HAP-1 (cell line): ENCODE results near the gene ESPNL.

Source experiments
- DNase-seq, 2 experiments: peaks; one replicate each; pipeline ENCODE4 v3.0.0-alpha.2; 2016 to 2020; ENCODE audit warnings: low spot score in 2 of 2
- H3K27me3 ChIP-seq: fragments of 250-450 bp; sonication (Bioruptor Pico); 2 replicates; pipeline ENCODE4 v1.5.1; 2020; ENCODE audit warnings: low read depth, mild to moderate bottlenecking, moderate library complexity
- H3K36me3 ChIP-seq: fragments of 250-450 bp; sonication (Bioruptor Pico); replicated peaks from 2 replicates; pipeline ENCODE4 v1.5.1; 2020; ENCODE audit warnings: mild to moderate bottlenecking
- H3K4me1 ChIP-seq: fragments of 250-450 bp; sonication (Bioruptor Pico); 2 replicates; pipeline ENCODE4 v1.5.1; 2020; ENCODE audit warnings: mild to moderate bottlenecking
- H3K4me3 ChIP-seq: fragments of 250-450 bp; sonication (Bioruptor Pico); 2 replicates; pipeline ENCODE4 v1.5.1; 2020; ENCODE audit warnings: mild to moderate bottlenecking, moderate library complexity
- H3K9me3 ChIP-seq: fragments of 250-450 bp; sonication (Bioruptor Pico); 2 replicates; pipeline ENCODE4 v1.5.1; 2020; ENCODE audit warnings: mild to moderate bottlenecking, moderate library complexity
- in situ Hi-C: fragments of 300-500 bp; cut with MboI; formaldehyde crosslinking; loops from 3 replicates; pipeline ENCODE4 v1.14.3; 2020; ENCODE audit warnings: low sequenced_read_pairs, inconsistent platforms, mixed read lengths

ESPNL gene

GRCh38 chr2:238159071-238159539, 59.0 kb downstream of the ESPNL start:
- Histone ChIP-seq H3K27me3 (no peaks in the 10 kb centered on the region), H3K9me3 (no peaks in the 10 kb centered on the region), H3K4me3 (peak overlapping the region; percentile 48), H3K4me1 (peaks cover 5% of the 10 kb centered on the region; the same call in 1 of the 2 replicates), H3K36me3 (no peaks in the 10 kb centered on the region)
- DNase-seq = peak in 1 of 2 experiments; percentile 45
- in situ Hi-C loops = no loop called here

- in situ Hi-C loops = no loop called here
- Histone ChIP-seq H3K27me3 (no peaks in the 10 kb centered on the region), H3K9me3 (no peaks in the 10 kb centered on the region), H3K36me3 (no peaks in the 10 kb centered on the region), H3K4me3 (peak overlapping the region; percentile 48), H3K4me1 (peaks cover 5% of the 10 kb centered on the region; the same call in 1 of the 2 replicates)
- DNase-seq = peak in 1 of 2 experiments; percentile 56
These were observed 59.6 kb downstream of the ESPNL start for GRCh38 chr2:238159661-238160205.

GRCh38 chr2:238160206-238161129, 60.3 kb downstream of the ESPNL start:
- Histone ChIP-seq H3K4me3 (peak overlapping the region; percentile 48), H3K4me1 (peaks cover 5% of the 10 kb centered on the region; the same call in 1 of the 2 replicates), H3K27me3 (no peaks in the 10 kb centered on the region)

DNA sequence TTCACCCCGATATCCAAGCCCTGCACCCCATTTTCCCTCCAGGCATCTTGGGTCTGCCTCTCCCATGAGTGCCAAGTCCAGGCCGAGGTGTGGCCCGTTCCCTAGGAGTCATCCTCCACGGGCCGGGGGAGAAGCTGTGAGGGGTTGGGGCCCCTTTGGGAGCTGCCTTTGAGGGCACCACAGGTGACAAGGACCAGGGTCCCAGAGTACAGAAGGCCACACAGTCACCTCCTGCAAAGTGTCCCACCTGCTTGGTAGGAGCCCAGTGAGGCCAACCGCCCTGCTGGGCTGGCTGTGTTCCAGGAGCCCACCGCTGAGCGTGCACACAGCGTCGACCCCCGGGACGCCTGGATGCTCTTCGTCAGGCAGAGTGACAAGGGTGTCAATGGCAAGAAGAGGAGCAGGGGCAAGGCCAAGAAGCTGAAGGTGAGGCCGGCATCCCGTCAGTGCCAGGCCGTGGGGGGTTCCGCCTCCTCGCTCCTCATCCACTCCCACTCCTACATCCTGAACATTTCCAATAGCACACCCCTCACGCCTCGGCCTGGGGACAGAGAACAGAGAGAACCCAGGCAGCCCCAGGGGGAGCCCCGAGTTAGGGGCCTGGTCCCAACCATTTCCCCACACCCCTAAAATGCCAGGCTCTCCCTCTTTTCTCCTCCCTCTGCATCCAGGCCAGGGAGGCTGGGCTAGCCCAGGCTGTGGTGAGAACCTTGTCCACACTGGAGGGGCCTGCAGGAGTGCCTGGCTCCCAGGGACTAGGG, 61.3 kb downstream of the ESPNL start:
- Histone ChIP-seq H3K4me3 (no peak overlapping the region), H3K4me1 (peaks cover 5% of the 10 kb centered on the region; the same call in 1 of the 2 replicates), H3K9me3 (no peaks in the 10 kb centered on the region), H3K27me3 (no peaks in the 10 kb centered on the region), H3K36me3 (peaks cover 2% of the 10 kb centered on the region; the same call in 1 of the 2 replicates)
- no peak for DNase-seq
- in situ Hi-C loops = no loop called here

More at GRCh38 chr2:238160206-238161129, 60.3 kb downstream of the ESPNL start:
- in situ Hi-C loops = no loop called here
- Histone ChIP-seq H3K36me3 (no peaks in the 10 kb centered on the region), H3K9me3 (no peaks in the 10 kb centered on the region)
- DNase-seq = peak in 1 of 2 experiments; percentile 47

- DNase-seq = no peak
- no peaks in the 10 kb centered on the region for H3K27me3 ChIP-seq
- no peak overlapping the region for H3K4me3 ChIP-seq
- in situ Hi-C loops = no loop called here
- H3K9me3 ChIP-seq = no peaks in the 10 kb centered on the region
- H3K36me3 ChIP-seq = peaks cover 4% of the 10 kb centered on the region; the same call in 1 of the 2 replicates
- peaks cover 5% of the 10 kb centered on the region; the same call in 1 of the 2 replicates for H3K4me1 ChIP-seq
These were observed 62.2 kb downstream of the ESPNL start for GRCh38 chr2:238162251-238162845.

DNA sequence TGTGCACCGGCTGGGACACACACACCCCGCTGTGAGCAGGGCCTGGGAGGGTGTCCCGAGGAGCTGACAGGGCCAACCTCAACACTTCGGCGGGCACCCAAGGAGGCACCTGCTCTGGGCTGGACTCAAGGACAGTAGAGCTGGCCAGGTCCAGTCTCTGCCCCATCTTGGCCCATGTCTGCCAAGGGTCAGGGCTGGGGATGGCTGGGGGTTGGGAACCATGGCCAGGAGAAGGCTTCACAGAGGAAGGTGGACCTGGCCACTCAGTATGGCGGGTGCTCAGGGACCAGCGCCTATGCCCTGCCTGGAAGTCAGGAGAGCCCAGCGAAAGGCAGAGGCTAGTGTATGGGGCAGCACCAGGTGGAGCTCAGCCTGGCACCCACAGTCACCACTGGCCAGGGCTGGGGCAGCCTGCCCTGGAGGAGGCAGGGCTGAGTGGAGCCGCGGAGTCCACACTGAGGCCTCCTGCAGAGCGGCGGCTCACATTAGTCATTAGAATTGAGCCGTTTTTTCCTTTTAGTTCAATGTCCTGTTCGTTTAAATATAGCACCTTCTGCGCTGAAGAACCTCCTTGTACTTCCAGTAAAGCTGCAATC, 62.8 kb downstream of the ESPNL start:
- no peaks in the 10 kb centered on the region for H3K9me3 ChIP-seq
- H3K36me3 ChIP-seq = peaks cover 10% of the 10 kb centered on the region; the same call in 1 of the 2 replicates
- in situ Hi-C loops = no loop called here
- no peaks in the 10 kb centered on the region for H3K27me3 ChIP-seq
- H3K4me1 ChIP-seq = peaks cover 5% of the 10 kb centered on the region; the same call in 1 of the 2 replicates
- H3K4me3 ChIP-seq = no peak overlapping the region
- no peak for DNase-seq

DNA sequence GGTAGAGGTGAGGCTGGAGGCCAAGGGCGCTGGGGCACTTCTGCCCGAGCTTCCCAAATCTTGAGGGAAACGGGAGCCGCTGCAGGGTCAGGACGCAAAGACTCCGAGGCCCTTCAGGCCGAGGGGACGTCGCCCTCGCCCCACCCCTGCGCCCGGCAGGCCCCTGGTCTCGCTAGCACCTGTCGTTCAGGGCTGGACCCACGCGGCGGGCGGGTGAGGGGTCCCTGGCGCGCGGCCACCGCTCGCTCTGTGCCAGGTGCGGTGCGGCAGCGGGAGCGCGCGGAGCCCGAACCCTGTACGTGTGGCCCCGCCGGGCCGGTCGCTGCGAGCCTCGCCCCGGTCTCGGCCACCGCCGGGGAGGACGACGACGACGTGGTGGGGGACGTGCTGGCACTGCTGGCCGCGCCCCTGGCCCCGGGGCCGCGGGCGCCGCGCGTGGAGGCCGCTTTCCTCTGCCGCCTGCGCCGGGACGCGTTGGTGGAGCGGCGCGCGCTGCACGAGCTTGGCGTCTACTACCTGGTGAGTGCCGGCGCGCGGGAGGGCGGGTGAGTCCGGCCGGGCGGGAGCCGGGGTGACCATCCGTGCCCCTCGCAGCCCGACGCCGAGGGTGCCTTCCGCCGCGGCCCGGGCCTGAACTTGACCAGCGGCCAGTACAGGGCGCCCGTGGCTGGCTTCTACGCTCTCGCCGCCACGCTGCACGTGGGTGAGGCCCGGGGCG, 63.5 kb downstream of the ESPNL start:
- DNase-seq = no peak
- peaks cover 17% of the 10 kb centered on the region; the same call in 1 of the 2 replicates for H3K36me3 ChIP-seq
- in situ Hi-C loops = no loop called here
- no peaks in the 10 kb centered on the region for H3K9me3 ChIP-seq
- H3K4me1 ChIP-seq = peaks cover 5% of the 10 kb centered on the region
- no peak overlapping the region for H3K4me3 ChIP-seq
- H3K27me3 ChIP-seq = no peaks in the 10 kb centered on the region

- Histone ChIP-seq H3K4me1 (peaks cover 13% of the 10 kb centered on the region), H3K36me3 (peaks cover 24% of the 10 kb centered on the region), H3K4me3 (no peak overlapping the region), H3K9me3 (no peaks in the 10 kb centered on the region), H3K27me3 (no peaks in the 10 kb centered on the region)
- DNase-seq = no peak
- in situ Hi-C loops = no loop called here
These were observed 64.8 kb downstream of the ESPNL start for GRCh38 chr2:238164906-238165287.

DNA sequence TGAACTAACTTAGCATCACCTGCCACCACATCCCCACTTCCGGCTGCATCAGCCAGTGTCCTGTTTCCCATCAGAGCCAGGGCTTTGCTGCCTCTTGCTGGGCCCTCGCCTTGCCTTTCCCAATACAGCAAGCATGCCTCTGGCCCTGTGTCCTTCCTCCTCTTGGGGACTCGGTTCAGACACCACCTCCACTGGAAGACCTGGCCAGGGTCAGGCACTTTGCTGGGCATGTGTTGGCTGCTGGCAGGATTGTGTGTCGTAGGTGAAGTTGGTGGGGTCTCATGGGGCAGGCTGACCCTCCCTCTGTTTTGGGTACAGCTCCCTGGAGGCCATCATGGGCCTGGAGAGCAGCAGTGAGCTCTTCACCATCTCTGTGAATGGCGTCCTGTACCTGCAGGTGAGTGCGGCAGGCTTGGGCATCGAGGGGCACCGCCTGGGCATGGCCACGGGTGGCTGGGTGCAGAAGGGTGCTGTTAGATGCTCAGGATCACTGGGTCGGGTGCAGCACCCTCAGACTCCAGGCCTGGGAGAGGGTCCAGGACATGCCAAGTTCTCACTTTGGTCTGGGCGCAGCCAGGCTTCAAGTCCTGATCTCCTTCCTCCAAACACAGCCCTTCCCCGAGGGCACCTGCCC, 65.3 kb downstream of the ESPNL start:
- Histone ChIP-seq H3K27me3 (no peaks in the 10 kb centered on the region), H3K36me3 (peaks cover 29% of the 10 kb centered on the region), H3K4me3 (no peak overlapping the region), H3K9me3 (no peaks in the 10 kb centered on the region), H3K4me1 (peaks cover 18% of the 10 kb centered on the region)
- in situ Hi-C loops = no loop called here
- no peak for DNase-seq

DNA sequence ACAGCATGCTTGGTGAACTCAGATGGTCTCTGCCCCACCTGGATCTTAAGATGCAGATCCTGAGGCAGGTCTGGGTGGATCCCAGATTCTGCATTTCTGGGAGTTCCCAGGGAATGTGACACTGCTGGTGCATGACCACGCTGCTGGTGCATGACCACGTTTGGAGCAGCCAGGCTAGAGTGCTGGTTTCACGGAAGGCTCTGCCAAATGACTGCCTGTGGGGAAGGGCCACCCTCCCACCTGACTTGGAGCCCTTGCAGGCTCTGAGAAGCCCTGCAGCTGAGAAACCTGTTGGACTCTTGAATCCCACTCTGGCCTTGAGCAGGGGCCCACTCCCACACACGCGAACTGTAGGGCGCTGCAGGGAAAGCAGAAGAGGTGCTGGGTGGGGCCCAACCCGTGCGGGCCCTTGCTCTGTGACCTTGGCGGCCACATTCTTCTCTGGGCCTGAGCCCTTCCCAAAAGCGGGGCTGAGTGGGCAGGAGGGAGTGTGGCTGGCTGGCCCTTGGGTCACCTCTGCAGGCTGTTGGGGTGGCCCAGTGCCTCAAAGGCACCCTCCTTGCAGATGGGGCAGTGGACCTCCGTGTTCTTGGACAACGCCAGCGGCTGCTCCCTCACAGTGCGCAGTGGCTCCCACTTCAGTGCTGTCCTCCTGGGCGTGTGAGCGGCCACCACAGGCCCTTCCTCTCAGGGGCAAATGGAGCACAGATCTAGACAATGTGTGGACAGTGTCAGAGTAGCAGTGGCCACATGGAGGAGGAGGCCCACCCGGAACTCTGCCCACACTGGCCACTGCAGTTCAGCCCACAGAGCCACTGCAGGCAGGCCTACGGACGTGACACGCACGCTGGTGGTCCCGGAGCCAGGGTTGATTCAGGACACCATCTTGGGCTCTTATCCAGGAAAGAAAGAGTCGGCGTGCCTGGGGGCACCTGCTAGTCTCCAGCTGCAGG, 66.5 kb downstream of the ESPNL start:
- in situ Hi-C loops = no loop called here
- H3K36me3 ChIP-seq = peaks cover 36% of the 10 kb centered on the region
- DNase-seq = no peak

GRCh38 chr2:238167344-238167715, 67.2 kb downstream of the ESPNL start:
- H3K4me1 ChIP-seq = peaks cover 19% of the 10 kb centered on the region
- DNase-seq = no peak
- H3K9me3 ChIP-seq = no peaks in the 10 kb centered on the region
- no peak overlapping the region for H3K4me3 ChIP-seq
- in situ Hi-C loops = no loop called here
- peaks cover 41% of the 10 kb centered on the region for H3K36me3 ChIP-seq
- no peaks in the 10 kb centered on the region for H3K27me3 ChIP-seq

More for the DNA sequence above, 66.5 kb downstream of the ESPNL start:
- Histone ChIP-seq H3K4me1 (peaks cover 19% of the 10 kb centered on the region), H3K27me3 (no peaks in the 10 kb centered on the region), H3K9me3 (no peaks in the 10 kb centered on the region), H3K4me3 (no peak overlapping the region)
